B cell (primary cell): ENCODE results near the gene RASGRP4. TPM values are rescaled to one million over a fixed set of nuclear protein-coding genes. Genes with fewer than 3 reads are reported as not detected.

Source experiments
- ATAC-seq: fragments of 200-7000 bp; cut with Tn5 transposase; one replicate; pipeline ENCODE4 v1.10.0; 2021; ENCODE audit warnings: low read depth, mild to moderate bottlenecking, moderate number of reproducible peaks, moderate library complexity
- CTCF ChIA-PET: fragments of 350-600 bp; sonication (Branson Sonifier 250); formaldehyde crosslinking; loops from one replicate; lab custom pipeline; 2021; ENCODE audit warnings: antibody characterized with exemption, inconsistent platforms; lab: Charles Lee
- POLR2A ChIA-PET: fragments of 350-600 bp; sonication (Branson Sonifier 250); formaldehyde crosslinking; loops from one replicate; lab custom pipeline; 2021; ENCODE audit warnings: antibody characterized with exemption; lab: Charles Lee
- DNase-seq: peaks from one replicate; pipeline ENCODE4 v3.0.0; 2013
- H2AFZ ChIP-seq: 2 replicates; pipeline ENCODE4 v1.6.1; 2012; ENCODE audit warnings: mild to moderate bottlenecking, low read depth, low read length; ENCODE audit not compliant: insufficient read depth, poor library complexity, severe bottlenecking
- H3K27ac ChIP-seq, 2 donors: 1 replicate in 1 of 2; 2 replicates in 1 of 2; pipeline ENCODE4 v1.5.1; 2012 to 2013; ENCODE audit warnings: low read length in 2 of 2, mild to moderate bottlenecking in 2 of 2, moderate library complexity in 1 of 2
- H3K27me3 ChIP-seq, 4 experiments: fragments of 200-600 bp in 1 of 4; sonication (generic) in 1 of 4; replicated peaks in 1 of 4; 1 replicate in 2 of 4; 2 replicates in 2 of 4; pipeline versions ENCODE4 v1.6.1 to v1.7.0; 2013 to 2016; ENCODE audit warnings: low read length in 3 of 4, mild to moderate bottlenecking in 2 of 4, mixed read lengths in 1 of 4, moderate library complexity in 1 of 4; ENCODE audit not compliant: insufficient read depth in 4 of 4, control insufficient read depth in 3 of 4; ENCODE audit errors: control extremely low read depth in 1 of 4
- H3K36me3 ChIP-seq, 2 experiments: replicated peaks in 1 of 2; 1 replicate in 1 of 2; 2 replicates in 1 of 2; pipeline versions ENCODE4 v1.6.1 to v1.7.1; 2013; ENCODE audit warnings: low read length in 1 of 2; ENCODE audit not compliant: insufficient read depth in 2 of 2, control insufficient read depth in 1 of 2; ENCODE audit errors: control extremely low read depth in 1 of 2, extremely low read depth in 1 of 2
- H3K4me1 ChIP-seq, 2 donors: fragments of 200-600 bp in 1 of 2; sonication (generic) in 1 of 2; 1 replicate in 1 of 2; 2 replicates in 1 of 2; pipeline versions ENCODE4 v1.5.1 to v1.6.1; 2013 to 2017; ENCODE audit warnings: low read length in 2 of 2; ENCODE audit not compliant: control insufficient read depth in 2 of 2, insufficient read depth in 2 of 2
- H3K4me2 ChIP-seq: replicated peaks from 2 replicates; pipeline ENCODE3; 2012; ENCODE audit warnings: mild to moderate bottlenecking, low read depth, low read length; ENCODE audit not compliant: poor library complexity, severe bottlenecking
- H3K4me3 ChIP-seq, 5 experiments: fragments of 200-600 bp in 1 of 5; sonication (generic) in 1 of 5; 1 replicate in 3 of 5; 2 replicates in 2 of 5; pipeline versions ENCODE4 v1.5.1 to v1.7.0; 2011 to 2016; ENCODE audit warnings: low read length in 4 of 5, mild to moderate bottlenecking in 4 of 5, low read depth in 2 of 5, control low read depth in 1 of 5, moderate library complexity in 1 of 5; ENCODE audit not compliant: insufficient read depth in 1 of 5; ENCODE audit errors: control extremely low read depth in 1 of 5, extremely low read depth in 1 of 5
- H3K79me2 ChIP-seq: fragments of 200-600 bp; sonication (generic); one replicate; pipeline ENCODE4 v1.6.0; 2016; ENCODE audit warnings: low read length; ENCODE audit not compliant: control insufficient read depth, insufficient read depth
- H3K9ac ChIP-seq: fragments of 200-600 bp; sonication (generic); 2 replicates; pipeline ENCODE4 v1.6.1; 2017; ENCODE audit warnings: mild to moderate bottlenecking, low read length, moderate library complexity
- H3K9me3 ChIP-seq, 3 donors: one replicate each; pipeline versions ENCODE4 v1.6.1 to v1.7.1; 2013; ENCODE audit warnings: low read length in 2 of 3; ENCODE audit not compliant: control insufficient read depth in 2 of 3, insufficient read depth in 1 of 3; ENCODE audit errors: control extremely low read depth in 1 of 3
- H4K20me1 ChIP-seq: 2 replicates; pipeline ENCODE4 v1.6.0; 2012; ENCODE audit warnings: mild to moderate bottlenecking, low read length; ENCODE audit not compliant: insufficient read depth, control insufficient read depth, poor library complexity, severe bottlenecking
- H3K27ac Mint-ChIP-seq: one replicate; pipeline ENCODE4 v1.8.0; 2021; ENCODE audit warnings: mixed read lengths
- H3K27me3 Mint-ChIP-seq: one replicate; pipeline ENCODE4 v1.8.0; 2021; ENCODE audit warnings: mixed read lengths
- H3K4me1 Mint-ChIP-seq: one replicate; pipeline ENCODE4 v1.8.0; 2021; ENCODE audit warnings: mixed read lengths
- H3K4me3 Mint-ChIP-seq: one replicate; pipeline ENCODE4 v1.8.0; 2021; ENCODE audit warnings: mixed read lengths
- H3K9me3 Mint-ChIP-seq: one replicate; pipeline ENCODE4 v1.8.0; 2022; ENCODE audit warnings: mixed read lengths; ENCODE audit not compliant: insufficient read depth
- CTCF ChIP-seq: fragments of 200-600 bp; IDR thresholded peaks from one replicate; pipeline ENCODE4 v1.8.0; 2022; ENCODE audit warnings: antibody characterized with exemption, mild to moderate bottlenecking
- EZH2 ChIP-seq: IDR thresholded peaks from 2 replicates; pipeline ENCODE4 v1.6.1; 2012; ENCODE audit warnings: borderline replicate concordance, low read depth, mild to moderate bottlenecking, moderate library complexity, low read length; ENCODE audit not compliant: insufficient read depth, poor library complexity, severe bottlenecking
- WGBS: methylation state at CpG from one replicate; pipeline ENCODE4 v1.1.5; 2013; ENCODE audit warnings: missing lambda C conversion rate; ENCODE audit not compliant: insufficient coverage; 5-methylcytosine and 5-hydroxymethylcytosine counted together
- intact Hi-C: fragments of 100-400 bp; cut with micrococcal nuclease; formaldehyde crosslinking; loops from one replicate; pipeline ENCODE4 v1.10.0; 2022
- polyA plus RNA-seq: library from polyadenylated mRNA; depleted of rRNA; stranded (reverse); fragments of >200 nt; gene quantifications from 2 replicates; pipeline ENCODE4 v1.2.3, GENCODE V29; 2012
- total RNA-seq, 2 donors: library from RNA; stranded (reverse); fragments of 120-200 nt in 1 of 2; gene quantifications; 1 replicate in 1 of 2; 2 replicates in 1 of 2; pipeline versions ENCODE4 v1.2.3 to v1.2.4, GENCODE V29; 2013 to 2022

RASGRP4 gene
- total and polyA plus RNA-seq, 2 donors (not counting 1 experiment from before 2014, with no cell fraction given): 0.20 to 0.98 TPM

DNA sequence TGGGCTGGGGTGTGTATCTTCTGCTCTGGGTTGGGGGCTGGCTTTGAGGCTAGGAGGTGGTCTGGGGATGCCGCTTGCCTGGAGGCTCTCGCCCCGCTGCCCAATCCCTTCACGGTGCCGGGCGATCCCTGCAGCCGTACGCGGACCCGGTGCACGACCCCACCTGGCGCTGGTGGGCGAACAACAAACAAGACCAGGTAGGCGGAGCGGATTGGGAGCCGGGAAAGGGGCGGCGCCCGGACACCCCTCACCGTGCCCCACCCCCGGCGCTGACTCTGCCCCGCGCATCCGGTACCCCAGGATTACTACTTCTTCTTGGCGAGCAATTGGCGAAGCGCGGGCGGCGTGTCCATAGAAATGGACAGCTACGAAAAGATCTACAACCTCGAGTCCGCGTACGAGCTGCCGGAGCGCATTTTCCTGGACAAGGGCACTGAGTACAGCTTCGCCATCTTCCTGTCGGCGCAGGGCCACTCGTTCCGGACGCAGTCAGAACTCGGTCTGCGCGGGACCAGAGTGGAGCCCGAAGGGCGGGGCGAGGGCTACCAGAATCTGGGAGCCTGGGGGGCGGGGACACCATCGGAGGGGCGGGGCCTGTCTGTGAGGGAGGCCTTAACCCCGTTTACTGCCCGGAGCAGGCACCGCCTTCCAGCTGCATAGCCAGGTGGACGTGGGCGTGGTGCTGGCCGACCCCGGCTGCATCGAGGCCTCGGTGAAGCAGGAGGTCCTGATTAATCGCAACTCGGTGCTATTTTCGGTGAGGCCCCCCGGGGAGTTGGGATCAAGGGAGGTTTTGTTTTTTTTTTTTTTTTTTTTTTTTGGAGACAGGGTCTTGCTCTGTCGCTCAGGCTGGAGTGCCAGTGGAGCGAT lies 63.7 kb downstream of the RASGRP4 start:
- H3K9me3 Mint-ChIP-seq: no peaks in the 10 kb centered on the region
- peaks cover 6% of the 10 kb centered on the region for H3K27me3 Mint-ChIP-seq
- peak overlapping the region; percentile 91 for H3K4me3 Mint-ChIP-seq
- Histone ChIP-seq H4K20me1 (no peaks in the 10 kb centered on the region), H3K4me3 (peak overlapping the region; percentile 53 to 76 (median 62)), H3K27ac (no peak overlapping the region), H3K36me3 (no peaks in the 10 kb centered on the region), H3K79me2 (no peaks in the 10 kb centered on the region), H3K27me3 (peaks cover 0 to 32% (median 2%) of the 10 kb centered on the region in 4 experiments), H3K9ac (peak overlapping the region; percentile 73), H3K4me1 (peaks cover 9 to 20% of the 10 kb centered on the region in 2 donors), H3K4me2 (peak overlapping the region; percentile 99), H2AFZ (peak overlapping the region; percentile 87), H3K9me3 (peaks cover 0 to 8% (median 0%) of the 10 kb centered on the region in 3 donors)
- peak overlapping the region; percentile 53 for H3K27ac Mint-ChIP-seq
- ChIA-PET CTCF (interaction anchor here (1.4 kb wide), 1 partner anchor 12 kb away, joined by 5 read pairs; the partner anchor contains the start of gene PSMD8), POLR2A (interaction anchor here (1.1 to 1.6 kb wide), 4 partner anchors 12 to 96 kb away, joined by 3 to 8 read pairs (median 5); partner anchors contain the start of genes GGN, PSMD8 and SPRED3)
- intact Hi-C loops: loop anchor here (1.0 kb wide), 1 partner anchor 26 kb away; no protein-coding TSS in a partner anchor
- H3K4me1 Mint-ChIP-seq: peaks cover 17% of the 10 kb centered on the region
- TF ChIP-seq EZH2: no peak
- TF ChIP-seq CTCF: no peak
- DNase-seq (peak; percentile 70), ATAC-seq (peak; percentile 67)
- 2% methylated on average over 67 of the region's 68 CpGs for WGBS
